Subcutaneous adipose tissue (tissue), 4 donors: ENCODE data around the gene DIP2A. TPM values are rescaled to one million over a fixed set of nuclear protein-coding genes. Genes with fewer than 3 reads are reported as not detected.

Source experiments
- CTCF ChIP-seq: fragments of 450-650 bp; IDR thresholded peaks from one replicate; pipeline ENCODE4 v1.5.1; 2016; ENCODE audit warnings: low read depth, mild to moderate bottlenecking, control low read depth, antibody characterized with exemption, moderate library complexity
- total RNA-seq, 4 donors: library from RNA; depleted of rRNA; stranded (reverse); fragments of >200 nt; gene quantifications; one replicate each; pipeline ENCODE4 v1.1.0, GENCODE V29; 2016

DIP2A gene
- total RNA-seq, 4 donors from 2014 or later: 29.2 to 54.8 (median 44.4) TPM

DNA sequence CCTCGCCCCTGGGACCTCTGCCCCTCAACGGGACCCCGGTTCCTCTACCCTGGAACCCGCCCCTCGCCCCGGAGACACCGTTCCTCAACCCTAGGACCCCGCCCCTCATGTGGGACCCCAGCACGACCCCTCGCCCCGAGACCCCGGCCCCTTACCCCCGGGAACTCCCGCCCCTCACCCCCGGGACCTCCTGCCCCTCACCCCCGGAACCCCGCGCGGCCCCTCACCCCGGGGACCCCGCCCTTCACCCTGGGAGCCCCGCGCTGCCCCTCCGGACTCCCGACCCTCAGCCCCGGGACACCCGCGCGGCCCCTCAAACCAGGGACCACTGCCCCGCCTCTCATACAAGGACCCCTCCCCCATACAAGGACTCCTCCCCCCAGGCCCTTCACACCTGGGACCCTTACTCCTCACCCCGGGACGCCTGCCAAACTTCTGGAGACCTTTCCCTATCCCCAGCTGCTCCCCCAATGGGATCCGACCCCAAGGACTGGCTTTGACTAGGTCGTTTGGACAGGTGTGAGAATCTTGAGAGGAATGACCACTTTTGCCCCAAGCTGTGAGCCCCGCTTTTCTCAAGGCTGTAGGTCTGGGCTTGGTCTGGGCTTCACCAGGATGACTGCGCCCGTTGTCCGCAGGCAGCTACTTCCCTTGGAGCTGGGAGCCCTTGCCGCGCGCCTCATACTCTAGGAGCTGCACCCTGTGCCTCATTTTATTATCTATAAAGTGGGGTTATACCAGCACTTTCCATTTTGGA, 843 bp downstream of the DIP2A start:
- TF ChIP-seq CTCF: no peak

DNA sequence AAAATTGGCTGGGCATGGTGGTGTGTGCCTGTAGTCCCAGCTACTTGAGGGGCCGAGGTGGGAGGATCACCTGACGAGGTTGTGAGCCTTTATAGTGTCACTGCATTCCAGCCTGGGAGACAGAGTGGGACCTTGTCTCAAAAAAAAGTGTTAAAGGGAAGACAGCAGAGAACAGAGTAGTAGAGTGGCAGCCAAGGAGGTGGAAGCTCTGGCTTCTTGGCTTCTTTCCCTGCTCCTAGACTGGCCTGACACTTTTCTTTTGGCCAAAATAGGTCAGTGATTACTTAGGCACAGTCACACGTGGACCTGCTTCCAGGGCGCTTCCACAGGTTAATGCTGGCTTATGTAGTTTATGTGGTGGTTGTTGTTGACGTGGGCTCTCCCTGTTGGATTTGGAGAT, 3.2 kb downstream of the DIP2A start:
- TF ChIP-seq CTCF: no peak

DNA sequence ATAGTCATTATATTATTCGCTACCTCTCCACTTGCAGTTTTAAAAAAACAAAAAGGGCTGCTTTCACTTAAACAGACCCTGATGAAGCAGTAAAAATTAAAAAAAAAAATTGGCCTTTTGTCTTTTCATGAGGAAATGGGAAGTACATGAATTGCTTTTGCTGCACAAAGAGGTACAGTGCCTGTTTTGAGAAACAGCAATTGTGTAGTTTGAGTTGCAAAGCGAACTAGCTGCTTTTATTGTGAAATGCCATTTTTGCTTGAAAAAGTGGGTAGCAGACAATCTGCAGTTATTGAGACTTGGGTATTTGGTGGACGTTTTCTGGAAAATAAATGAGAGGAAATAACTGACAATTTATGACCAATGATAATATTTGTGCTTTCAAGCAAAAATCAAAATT, 7.0 kb downstream of the DIP2A start:
- no peak for TF ChIP-seq CTCF

- no peak for TF ChIP-seq CTCF
These were observed 9.6 kb downstream of the DIP2A start for GRCh38 chr21:46468108-46468774.

DNA sequence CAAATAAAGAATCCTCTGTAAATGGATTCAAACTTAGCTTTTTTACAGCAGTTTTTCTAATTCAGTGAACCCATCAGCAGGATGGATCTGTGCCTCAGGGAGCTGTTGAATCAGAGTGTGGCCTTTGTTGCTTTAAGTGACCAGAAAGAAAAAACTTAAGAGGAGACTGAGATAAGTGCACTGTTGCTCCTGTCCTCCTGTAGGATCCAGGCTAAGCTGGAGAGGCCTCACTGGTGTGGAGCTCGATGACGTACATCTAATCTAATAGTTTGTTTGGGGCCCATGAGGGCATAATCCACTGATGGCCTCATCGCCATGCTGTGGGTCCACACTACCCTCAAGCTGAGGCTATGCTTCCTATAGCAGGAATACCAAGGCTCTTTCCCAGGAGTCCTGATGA, 10.6 kb downstream of the DIP2A start:
- no peak for TF ChIP-seq CTCF

- no peak for TF ChIP-seq CTCF
These were observed 12.8 kb downstream of the DIP2A start for GRCh38 chr21:46471514-46471913.

DNA sequence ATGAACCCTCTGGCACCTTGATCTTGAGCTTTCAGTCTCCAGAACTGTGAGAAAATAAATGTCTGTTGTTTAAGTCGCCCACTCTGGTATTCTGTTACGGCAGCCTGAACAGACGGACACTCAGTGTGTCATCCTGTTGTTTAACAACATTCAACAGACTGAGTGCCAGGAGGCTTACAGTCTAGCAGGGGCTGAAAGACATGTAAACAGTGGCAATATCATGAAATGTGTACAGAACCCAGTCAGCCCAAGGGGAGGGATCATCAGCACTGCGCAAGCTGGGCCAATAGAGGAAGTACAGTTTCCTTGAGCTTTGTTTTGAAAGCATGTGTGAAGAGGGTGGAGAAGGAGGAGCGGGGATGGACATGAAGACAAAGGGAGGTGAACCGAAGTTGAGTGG, 13.6 kb downstream of the DIP2A start:
- TF ChIP-seq CTCF: no peak
